Measurements from ENCODE around the gene BSND. TPM values are rescaled to one million over a fixed set of nuclear protein-coding genes. Genes with fewer than 3 reads are reported as not detected.

The BSND gene
- total and polyA plus RNA-seq, 2 donors: 0.11 to 0.14 TPM

- no peaks in the 10 kb centered on the region for H3K4me1 ChIP-seq (ENCODE audit: control insufficient read depth in 2 of 2, insufficient read depth in 2 of 2, low read length in 2 of 2)
- no peak within 1 kb of the TSS for H3K27ac ChIP-seq (ENCODE audit: low read depth in 1 of 2, low read length in 1 of 2)
- WGBS: 13% methylated on average over 69 of the region's 69 CpGs
- no peak within 1 kb of the TSS for H3K4me3 ChIP-seq (ENCODE audit: low read length in 2 of 2)
- H3K36me3 ChIP-seq (ENCODE audit: control insufficient read depth in 2 of 2, insufficient read depth in 2 of 2, low read length in 1 of 2): no peaks in the 10 kb centered on the region
- H3K27me3 ChIP-seq (ENCODE audit: control insufficient read depth in 2 of 2, insufficient read depth in 1 of 2, low read length in 1 of 2): peaks cover 16 to 66% of the 10 kb centered on the region in 2 donors
- no peak for DNase-seq (ENCODE audit: low read depth in 6 of 9, low spot score in 9 of 9)
- H3K9me3 ChIP-seq (ENCODE audit: control insufficient read depth in 2 of 2, insufficient read depth in 1 of 2, low read length in 1 of 2): no peaks in the 10 kb centered on the region
Measured at GRCh38 chr1:54980528-54981241, 18.0 kb upstream of the BSND start, which contains the start of gene TMEM61. TSS of gene TMEM61 (plus strand) at chr1:54980628. CDS start at chr1:54981066, 438 bp downstream.

DNA sequence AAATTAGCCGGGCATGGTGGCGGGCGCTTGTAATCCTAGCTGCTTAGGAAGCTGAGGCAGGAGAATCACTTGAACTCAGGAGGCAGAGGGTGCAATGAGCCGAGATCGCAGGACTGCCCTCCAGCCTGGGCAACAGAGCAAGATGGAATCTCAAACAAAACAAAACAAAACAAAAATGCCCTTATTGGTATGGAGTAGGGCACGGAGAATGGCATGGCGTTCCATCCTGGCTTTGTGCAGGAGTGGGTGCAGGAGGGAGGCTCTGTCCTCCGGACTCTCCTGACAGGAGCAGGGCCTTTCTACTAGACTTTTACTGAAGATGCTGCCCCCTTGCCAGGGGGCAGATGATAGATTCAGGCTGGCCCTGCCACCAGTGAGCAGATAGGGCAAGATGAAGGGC, 17.3 kb upstream of the BSND start:
- 97% methylated on average over 8 of the region's 8 CpGs for WGBS
- no peak overlapping the region for H3K27ac ChIP-seq (ENCODE audit: low read depth in 1 of 2, low read length in 1 of 2)

GRCh38 chr1:54982739-54983138, 16.0 kb upstream of the BSND start:
- Histone ChIP-seq H3K4me1 (ENCODE audit: control insufficient read depth in 2 of 2, insufficient read depth in 2 of 2, low read length in 2 of 2) (no peaks in the 10 kb centered on the region), H3K27ac (ENCODE audit: low read depth in 1 of 2, low read length in 1 of 2) (no peak overlapping the region), H3K27me3 (ENCODE audit: control insufficient read depth in 2 of 2, insufficient read depth in 1 of 2, low read length in 1 of 2) (peaks cover 16 to 62% of the 10 kb centered on the region in 2 donors), H3K4me3 (ENCODE audit: low read length in 2 of 2) (no peak overlapping the region), H3K9me3 (ENCODE audit: control insufficient read depth in 2 of 2, insufficient read depth in 1 of 2, low read length in 1 of 2) (no peaks in the 10 kb centered on the region), H3K36me3 (ENCODE audit: control insufficient read depth in 2 of 2, insufficient read depth in 2 of 2, low read length in 1 of 2) (no peaks in the 10 kb centered on the region)
- no peak for DNase-seq (ENCODE audit: low read depth in 6 of 9, low spot score in 9 of 9)

More for the DNA sequence above, 17.3 kb upstream of the BSND start:
- Histone ChIP-seq H3K36me3 (ENCODE audit: control insufficient read depth in 2 of 2, insufficient read depth in 2 of 2, low read length in 1 of 2) (no peaks in the 10 kb centered on the region), H3K9me3 (ENCODE audit: control insufficient read depth in 2 of 2, insufficient read depth in 1 of 2, low read length in 1 of 2) (no peaks in the 10 kb centered on the region), H3K4me1 (ENCODE audit: control insufficient read depth in 2 of 2, insufficient read depth in 2 of 2, low read length in 2 of 2) (no peaks in the 10 kb centered on the region), H3K4me3 (ENCODE audit: low read length in 2 of 2) (no peak overlapping the region), H3K27me3 (ENCODE audit: control insufficient read depth in 2 of 2, insufficient read depth in 1 of 2, low read length in 1 of 2) (peaks cover 16 to 66% of the 10 kb centered on the region in 2 donors)
- DNase-seq (ENCODE audit: low read depth in 6 of 9, low spot score in 9 of 9): no peak

- H3K4me1 ChIP-seq (ENCODE audit: control insufficient read depth in 2 of 2, insufficient read depth in 2 of 2, low read length in 2 of 2): no peaks in the 10 kb centered on the region
- H3K9me3 ChIP-seq (ENCODE audit: control insufficient read depth in 2 of 2, insufficient read depth in 1 of 2, low read length in 1 of 2): no peaks in the 10 kb centered on the region
- H3K27me3 ChIP-seq (ENCODE audit: control insufficient read depth in 2 of 2, insufficient read depth in 1 of 2, low read length in 1 of 2): peaks cover 16 to 49% of the 10 kb centered on the region in 2 donors
- DNase-seq (ENCODE audit: low read depth in 6 of 9, low spot score in 9 of 9): no peak
- no peaks in the 10 kb centered on the region for H3K36me3 ChIP-seq (ENCODE audit: control insufficient read depth in 2 of 2, insufficient read depth in 2 of 2, low read length in 1 of 2)
- 75% methylated on average over 7 of the region's 7 CpGs for WGBS
- H3K27ac ChIP-seq (ENCODE audit: low read depth in 1 of 2, low read length in 1 of 2): no peak overlapping the region
- no peak overlapping the region for H3K4me3 ChIP-seq (ENCODE audit: low read length in 2 of 2)
Measured at GRCh38 chr1:54984131-54984842, 14.4 kb upstream of the BSND start.

- no peak overlapping the region for H3K27ac ChIP-seq (ENCODE audit: low read depth in 1 of 2, low read length in 1 of 2)
- H3K4me1 ChIP-seq (ENCODE audit: control insufficient read depth in 2 of 2, insufficient read depth in 2 of 2, low read length in 2 of 2): no peaks in the 10 kb centered on the region
- no peaks in the 10 kb centered on the region for H3K9me3 ChIP-seq (ENCODE audit: control insufficient read depth in 2 of 2, insufficient read depth in 1 of 2, low read length in 1 of 2)
- no peaks in the 10 kb centered on the region for H3K36me3 ChIP-seq (ENCODE audit: control insufficient read depth in 2 of 2, insufficient read depth in 2 of 2, low read length in 1 of 2)
- no peak overlapping the region for H3K4me3 ChIP-seq (ENCODE audit: low read length in 2 of 2)
- H3K27me3 ChIP-seq (ENCODE audit: control insufficient read depth in 2 of 2, insufficient read depth in 1 of 2, low read length in 1 of 2): peaks cover 10 to 36% of the 10 kb centered on the region in 2 donors
- 91% methylated on average over 5 of the region's 5 CpGs for WGBS
- no peak for DNase-seq (ENCODE audit: low read depth in 6 of 9, low spot score in 9 of 9)
Measured at GRCh38 chr1:54985556-54985955, 13.2 kb upstream of the BSND start.

DNA sequence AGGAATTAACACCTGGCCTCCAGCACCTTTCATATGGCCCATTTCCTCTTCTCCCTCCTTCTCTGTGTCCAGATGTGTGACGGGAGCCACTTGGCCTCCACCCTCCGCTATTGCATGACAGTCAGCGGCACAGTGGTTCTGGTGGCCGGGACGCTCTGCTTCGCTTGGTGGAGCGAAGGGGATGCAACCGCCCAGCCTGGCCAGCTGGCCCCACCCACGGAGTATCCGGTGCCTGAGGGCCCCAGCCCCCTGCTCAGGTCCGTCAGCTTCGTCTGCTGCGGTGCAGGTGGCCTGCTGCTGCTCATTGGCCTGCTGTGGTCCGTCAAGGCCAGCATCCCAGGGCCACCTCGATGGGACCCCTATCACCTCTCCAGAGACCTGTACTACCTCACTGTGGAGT, 12.7 kb upstream of the BSND start:
- Histone ChIP-seq H3K27ac (ENCODE audit: low read depth in 1 of 2, low read length in 1 of 2) (no peak overlapping the region), H3K4me1 (ENCODE audit: control insufficient read depth in 2 of 2, insufficient read depth in 2 of 2, low read length in 2 of 2) (no peaks in the 10 kb centered on the region), H3K9me3 (ENCODE audit: control insufficient read depth in 2 of 2, insufficient read depth in 1 of 2, low read length in 1 of 2) (no peaks in the 10 kb centered on the region), H3K4me3 (ENCODE audit: low read length in 2 of 2) (no peak overlapping the region), H3K27me3 (ENCODE audit: control insufficient read depth in 2 of 2, insufficient read depth in 1 of 2, low read length in 1 of 2) (peaks cover 6 to 32% of the 10 kb centered on the region in 2 donors), H3K36me3 (ENCODE audit: control insufficient read depth in 2 of 2, insufficient read depth in 2 of 2, low read length in 1 of 2) (no peaks in the 10 kb centered on the region)
- no peak for DNase-seq (ENCODE audit: low read depth in 6 of 9, low spot score in 9 of 9)
- WGBS: 95% methylated on average over 15 of the region's 15 CpGs

- no peak for DNase-seq (ENCODE audit: low read depth in 6 of 9, low spot score in 9 of 9)
- H3K9me3 ChIP-seq (ENCODE audit: control insufficient read depth in 2 of 2, insufficient read depth in 1 of 2, low read length in 1 of 2): no peaks in the 10 kb centered on the region
- 95% methylated on average over 3 of the region's 3 CpGs for WGBS
- H3K27ac ChIP-seq (ENCODE audit: low read depth in 1 of 2, low read length in 1 of 2): no peak overlapping the region
- peaks cover under 1 to 29% of the 10 kb centered on the region in 2 donors for H3K27me3 ChIP-seq (ENCODE audit: control insufficient read depth in 2 of 2, insufficient read depth in 1 of 2, low read length in 1 of 2)
- H3K4me1 ChIP-seq (ENCODE audit: control insufficient read depth in 2 of 2, insufficient read depth in 2 of 2, low read length in 2 of 2): no peaks in the 10 kb centered on the region
- no peak overlapping the region for H3K4me3 ChIP-seq (ENCODE audit: low read length in 2 of 2)
- H3K36me3 ChIP-seq (ENCODE audit: control insufficient read depth in 2 of 2, insufficient read depth in 2 of 2, low read length in 1 of 2): no peaks in the 10 kb centered on the region
Measured at GRCh38 chr1:54986533-54986932, 12.2 kb upstream of the BSND start.

DNA sequence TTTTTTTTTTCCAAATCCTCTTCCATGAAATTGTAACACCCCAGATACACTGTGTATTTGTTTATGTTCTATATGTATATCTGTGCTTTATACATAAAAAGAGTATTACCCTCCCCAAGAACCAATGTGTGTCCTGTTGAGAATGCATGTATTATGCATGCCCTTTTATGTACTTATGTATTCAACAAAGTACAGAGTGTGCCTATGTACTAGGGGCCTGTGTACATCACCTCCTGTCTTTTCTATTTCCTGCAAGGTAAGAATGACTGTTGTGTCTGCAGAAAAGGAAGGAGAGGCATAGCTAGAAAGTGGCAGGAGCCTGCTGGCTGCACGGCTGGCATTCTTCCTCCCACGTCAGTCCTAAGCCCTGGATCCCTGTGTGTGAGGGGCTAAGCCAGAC, 11.3 kb upstream of the BSND start:
- no peak for DNase-seq (ENCODE audit: low read depth in 6 of 9, low spot score in 9 of 9)
- WGBS: 92% methylated on average over 2 of the region's 2 CpGs

DNA sequence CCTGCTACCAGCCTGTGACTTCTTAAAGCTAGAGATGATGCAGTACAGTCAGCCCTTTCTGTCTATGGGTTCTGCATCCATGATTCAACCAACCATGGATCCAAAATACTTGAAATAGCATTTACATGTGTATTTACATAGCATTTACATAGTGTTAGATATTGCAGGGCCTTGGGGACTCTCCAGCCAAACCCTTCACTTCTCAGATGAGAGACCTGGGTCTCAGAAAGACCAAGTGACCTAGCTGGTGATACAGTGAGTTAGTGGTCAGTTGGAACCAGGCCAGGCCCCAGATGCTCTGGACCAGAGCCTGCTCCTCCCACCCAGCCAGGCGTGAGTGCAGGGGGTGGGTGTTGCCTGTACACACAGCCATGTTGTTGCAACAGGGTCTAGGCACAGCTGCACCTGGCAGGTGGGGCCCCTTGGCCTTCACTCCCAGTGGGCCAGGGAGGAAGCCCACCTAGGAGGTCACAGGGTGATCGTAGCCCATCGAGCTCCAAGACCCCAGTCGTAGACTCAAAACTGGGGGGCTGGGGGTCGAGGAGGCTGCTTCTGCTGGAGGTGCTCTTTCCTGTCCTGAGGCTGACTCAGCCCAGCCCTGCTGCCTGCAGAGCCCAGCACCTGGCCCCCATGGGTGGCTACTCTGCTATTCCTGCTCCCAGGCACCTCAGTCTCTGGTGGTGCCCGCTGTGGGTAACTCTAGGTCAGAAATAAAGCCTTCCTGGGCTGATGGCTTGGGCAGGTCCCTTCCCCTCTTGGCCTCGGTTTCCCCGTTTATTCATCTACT, 10.6 kb upstream of the BSND start:
- Histone ChIP-seq H3K4me3 (ENCODE audit: low read length in 2 of 2) (no peak overlapping the region), H3K9me3 (ENCODE audit: control insufficient read depth in 2 of 2, insufficient read depth in 1 of 2, low read length in 1 of 2) (no peaks in the 10 kb centered on the region), H3K27ac (ENCODE audit: low read depth in 1 of 2, low read length in 1 of 2) (no peak overlapping the region), H3K27me3 (ENCODE audit: control insufficient read depth in 2 of 2, insufficient read depth in 1 of 2, low read length in 1 of 2) (peaks cover 0 to 19% of the 10 kb centered on the region in 2 donors), H3K4me1 (ENCODE audit: control insufficient read depth in 2 of 2, insufficient read depth in 2 of 2, low read length in 2 of 2) (no peaks in the 10 kb centered on the region), H3K36me3 (ENCODE audit: control insufficient read depth in 2 of 2, insufficient read depth in 2 of 2, low read length in 1 of 2) (no peaks in the 10 kb centered on the region)
- no peak for DNase-seq (ENCODE audit: low read depth in 6 of 9, low spot score in 9 of 9)
- WGBS: 94% methylated on average over 8 of the region's 8 CpGs

More for the DNA sequence above, 11.3 kb upstream of the BSND start:
- no peak overlapping the region for H3K27ac ChIP-seq (ENCODE audit: low read depth in 1 of 2, low read length in 1 of 2)
- H3K36me3 ChIP-seq (ENCODE audit: control insufficient read depth in 2 of 2, insufficient read depth in 2 of 2, low read length in 1 of 2): no peaks in the 10 kb centered on the region
- H3K4me3 ChIP-seq (ENCODE audit: low read length in 2 of 2): no peak overlapping the region
- H3K4me1 ChIP-seq (ENCODE audit: control insufficient read depth in 2 of 2, insufficient read depth in 2 of 2, low read length in 2 of 2): no peaks in the 10 kb centered on the region
- no peaks in the 10 kb centered on the region for H3K9me3 ChIP-seq (ENCODE audit: control insufficient read depth in 2 of 2, insufficient read depth in 1 of 2, low read length in 1 of 2)
- peaks cover 0 to 24% of the 10 kb centered on the region in 2 donors for H3K27me3 ChIP-seq (ENCODE audit: control insufficient read depth in 2 of 2, insufficient read depth in 1 of 2, low read length in 1 of 2)

Measured in thymus (tissue), 11 donors.